Spinal cord (tissue), 10 donors: ENCODE measurements around the gene RIPOR3. TPM values are rescaled to one million over a fixed set of nuclear protein-coding genes. Genes with fewer than 3 reads are reported as not detected.

Experiments
- DNase-seq, 6 donors: peaks; one replicate each; pipeline versions ENCODE4 v3.0.0 to v3.0.0-alpha.2; 2013 to 2015; ENCODE audit warnings: low spot score in 6 of 6, low read depth in 4 of 6
- H3K27ac ChIP-seq: one replicate; pipeline ENCODE4 v1.5.1; 2013; ENCODE audit warnings: low read depth, low read length, control low read depth
- H3K27me3 ChIP-seq: one replicate; pipeline ENCODE4 v1.6.1; 2013; ENCODE audit warnings: low read length; ENCODE audit not compliant: control insufficient read depth, insufficient read depth
- H3K36me3 ChIP-seq: one replicate; pipeline ENCODE4 v1.6.1; 2013; ENCODE audit warnings: low read length; ENCODE audit not compliant: control insufficient read depth, insufficient read depth
- H3K4me1 ChIP-seq: one replicate; pipeline ENCODE4 v1.6.1; 2013; ENCODE audit warnings: low read length; ENCODE audit not compliant: control insufficient read depth, insufficient read depth
- H3K4me3 ChIP-seq: one replicate; pipeline ENCODE4 v1.5.1; 2013; ENCODE audit warnings: low read depth, low read length, control low read depth
- H3K9me3 ChIP-seq: one replicate; pipeline ENCODE4 v1.6.1; 2013; ENCODE audit warnings: low read length; ENCODE audit not compliant: control insufficient read depth, insufficient read depth
- WGBS: methylation state at CpG from one replicate; pipeline ENCODE4 v1.1.5; 2013; ENCODE audit warnings: missing lambda C conversion rate; ENCODE audit not compliant: insufficient coverage; 5-methylcytosine and 5-hydroxymethylcytosine counted together
- polyA plus RNA-seq, 2 donors: library from polyadenylated mRNA; unstranded; fragments of 120-200 nt; gene quantifications; one replicate each; pipeline ENCODE4 v1.2.1, GENCODE V29; 2013; ENCODE audit not compliant: insufficient read length in 2 of 2
- total RNA-seq, 2 donors: library from RNA; depleted of rRNA in 1 of 2; stranded (reverse); fragments of 120-200 nt in 1 of 2; fragments of >200 nt in 1 of 2; gene quantifications; one replicate each; pipeline versions ENCODE4 v1.2.3 to v1.2.4, GENCODE V29; 2013 to 2014
- donor health status: healthy.

RIPOR3 gene
- total and polyA plus RNA-seq, 4 donors, result 2.7 to 9.3 (median 7.0) TPM

DNA sequence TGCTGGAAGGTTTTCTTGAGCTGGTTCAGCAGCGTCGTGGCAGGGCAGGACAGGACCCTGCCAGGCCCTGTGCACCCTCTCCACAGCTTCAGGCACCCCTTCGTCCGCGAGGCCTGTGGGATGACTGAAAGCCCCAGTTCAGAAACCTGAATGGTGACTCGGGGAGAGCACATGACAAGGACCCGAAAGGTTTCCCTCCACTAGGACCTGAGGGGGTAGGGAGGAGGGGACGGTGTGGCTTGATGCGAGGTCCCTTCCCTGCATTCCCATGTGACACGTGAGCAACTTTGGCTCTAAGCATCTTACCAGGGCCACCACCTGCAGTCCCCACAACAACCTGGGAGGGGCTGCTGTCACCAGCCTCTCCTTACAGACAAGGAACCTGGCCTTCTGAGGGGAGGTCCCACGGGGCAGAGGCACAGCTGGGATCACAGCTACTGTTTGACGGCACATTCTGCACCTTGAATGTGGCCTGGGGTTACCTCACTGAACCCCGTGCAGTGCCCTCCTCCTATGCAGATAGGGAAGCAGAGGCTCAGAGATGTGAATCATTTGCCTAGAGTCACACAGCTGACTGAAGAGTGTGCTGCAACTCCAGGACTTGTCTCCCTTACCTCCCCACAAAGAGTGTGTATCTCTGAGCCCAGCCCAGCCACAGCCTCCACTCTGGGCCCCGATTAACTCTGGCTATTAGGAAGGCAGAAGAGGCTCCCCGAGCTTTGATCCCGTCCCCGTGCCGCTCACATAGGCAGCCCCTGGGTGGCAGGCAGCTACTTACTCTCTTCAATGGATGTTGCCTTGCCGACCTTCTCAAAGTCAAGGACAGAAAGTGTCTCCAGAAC, 96.5 kb downstream of the RIPOR3 start:
- Histone ChIP-seq H3K27me3 (peaks cover 4% of the 10 kb centered on the region), H3K4me3 (no peak overlapping the region), H3K36me3 (peaks cover 28% of the 10 kb centered on the region), H3K4me1 (peaks cover 18% of the 10 kb centered on the region), H3K27ac (no peak overlapping the region), H3K9me3 (no peaks in the 10 kb centered on the region)
- DNase-seq, result no peak
- WGBS, result 48% methylated on average over 14 of the region's 19 CpGs

DNA sequence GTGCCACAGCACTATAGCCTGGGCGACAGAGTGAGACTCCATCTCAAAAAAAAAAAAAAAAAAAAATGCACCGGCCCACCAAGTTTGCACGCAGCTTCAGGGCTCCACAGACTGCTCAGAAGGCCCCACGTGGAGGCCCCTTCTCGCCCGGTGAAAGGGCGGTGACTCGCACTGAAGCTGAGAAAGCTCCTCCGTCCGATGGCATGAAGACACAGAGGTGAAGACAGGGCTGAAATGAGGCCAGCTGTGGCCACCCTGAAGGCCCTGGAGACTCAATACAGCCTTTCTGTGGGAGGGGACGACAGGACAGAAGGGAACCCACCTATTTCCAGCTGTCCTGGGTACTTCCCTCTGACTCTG, 97.1 kb downstream of the RIPOR3 start:
- peaks cover 18% of the 10 kb centered on the region for H3K4me1 ChIP-seq
- H3K4me3 ChIP-seq, result no peak overlapping the region
- H3K27me3 ChIP-seq, result peaks cover 4% of the 10 kb centered on the region
- WGBS, result 69% methylated on average over 10 of the region's 11 CpGs
- no peak for DNase-seq
- no peak overlapping the region for H3K27ac ChIP-seq
- peaks cover 32% of the 10 kb centered on the region for H3K36me3 ChIP-seq
- no peaks in the 10 kb centered on the region for H3K9me3 ChIP-seq

DNA sequence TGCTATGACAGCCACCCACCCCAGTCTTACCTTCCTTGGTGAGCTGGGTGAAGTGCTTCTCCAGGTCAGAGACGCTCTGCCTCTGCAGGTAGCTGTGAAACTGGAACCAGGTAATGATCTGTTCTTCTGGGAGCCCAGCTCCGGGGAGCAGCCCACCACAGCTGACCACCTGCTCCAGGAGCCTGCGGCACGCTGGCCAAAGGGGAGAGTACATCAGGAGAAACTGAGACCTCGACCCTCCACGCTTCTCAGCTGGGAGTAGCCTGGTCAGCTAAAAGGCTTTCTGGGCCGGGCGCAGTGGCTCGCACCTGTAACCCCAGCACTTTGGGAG, 98.4 kb downstream of the RIPOR3 start:
- Histone ChIP-seq H3K9me3 (no peaks in the 10 kb centered on the region), H3K27me3 (peaks cover 4% of the 10 kb centered on the region), H3K4me1 (peaks cover 18% of the 10 kb centered on the region), H3K36me3 (peaks cover 35% of the 10 kb centered on the region), H3K4me3 (no peak overlapping the region), H3K27ac (no peak overlapping the region)
- no peak for DNase-seq
- WGBS, result 100% methylated on average over 4 of the region's 9 CpGs

DNA sequence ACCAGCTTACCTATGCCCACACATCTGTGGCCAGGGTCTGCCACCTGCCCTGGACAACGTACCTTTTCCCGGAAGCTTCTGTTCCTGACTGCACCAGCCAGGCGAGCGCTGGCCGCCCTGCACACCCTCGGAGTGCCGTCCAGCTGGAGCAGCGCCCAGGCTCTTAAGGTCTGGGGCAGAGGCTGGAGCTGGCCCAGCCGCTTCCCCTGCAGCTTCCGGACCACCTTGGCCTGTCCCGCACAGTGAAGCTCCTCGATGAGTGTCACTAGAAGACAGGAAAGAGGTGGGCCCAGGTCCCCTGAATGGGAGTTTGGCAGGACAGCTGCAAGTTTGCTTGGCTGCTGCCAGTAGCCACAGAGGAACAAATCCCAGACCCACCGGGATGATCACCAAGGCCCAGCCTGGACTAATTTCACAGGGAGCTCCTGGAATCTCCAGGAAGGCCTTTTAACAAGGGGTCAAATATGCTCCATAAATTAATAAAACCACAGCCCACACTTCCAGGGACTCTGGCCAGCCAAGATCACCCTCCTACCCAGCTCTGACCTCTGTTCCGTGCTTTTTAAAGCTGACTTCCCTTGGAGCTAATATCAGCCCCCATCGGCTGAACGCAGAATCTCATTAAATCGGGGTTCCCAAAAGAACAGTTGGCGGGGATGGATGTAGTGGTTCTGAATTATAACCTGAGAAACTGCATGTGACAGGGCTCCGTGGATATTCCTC, 98.9 kb downstream of the RIPOR3 start:
- Histone ChIP-seq H3K4me1 (peaks cover 18% of the 10 kb centered on the region), H3K27ac (no peak overlapping the region), H3K27me3 (peaks cover 4% of the 10 kb centered on the region), H3K4me3 (no peak overlapping the region), H3K9me3 (no peaks in the 10 kb centered on the region), H3K36me3 (peaks cover 38% of the 10 kb centered on the region)
- WGBS, result 55% methylated on average over 18 of the region's 19 CpGs
- DNase-seq, result peak in 1 of 6 donors; percentile 35

DNA sequence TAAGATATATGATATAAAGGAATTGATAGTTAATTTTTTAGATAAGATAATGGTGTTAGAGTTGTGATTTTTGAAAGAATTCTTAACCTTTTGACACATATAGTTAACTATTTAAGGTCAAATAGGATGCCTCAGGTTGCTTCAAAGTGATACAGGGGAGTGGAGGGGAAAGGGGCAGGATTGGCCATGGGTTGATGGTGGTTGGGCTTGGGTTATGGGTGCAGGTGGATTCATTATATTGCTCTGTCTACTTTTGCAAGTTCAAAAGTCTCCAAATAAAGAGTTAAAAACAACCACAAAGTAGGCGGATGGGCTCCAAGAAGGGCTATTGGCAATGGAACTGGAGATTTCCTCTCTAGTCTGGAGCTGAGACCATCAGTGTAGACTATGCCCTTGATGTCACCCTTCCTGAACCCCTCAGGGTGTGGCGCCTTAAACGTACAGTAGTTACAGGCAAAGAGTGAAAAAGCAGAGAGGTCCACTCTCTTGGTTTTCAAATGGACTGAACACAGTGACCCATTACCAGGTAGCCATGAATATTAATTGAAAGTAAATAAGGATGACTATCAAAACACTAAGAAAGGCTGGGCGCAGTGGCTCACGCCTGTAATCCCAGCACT, 100.0 kb downstream of the RIPOR3 start:
- H3K36me3 ChIP-seq, result peaks cover 47% of the 10 kb centered on the region
- no peak overlapping the region for H3K27ac ChIP-seq
- H3K4me3 ChIP-seq, result no peak overlapping the region
- no peak for DNase-seq
- H3K27me3 ChIP-seq, result peaks cover 4% of the 10 kb centered on the region
- WGBS, result no CpG with 5 or more reads among the region's 5 CpGs
- no peaks in the 10 kb centered on the region for H3K9me3 ChIP-seq
- H3K4me1 ChIP-seq, result peaks cover 18% of the 10 kb centered on the region

DNA sequence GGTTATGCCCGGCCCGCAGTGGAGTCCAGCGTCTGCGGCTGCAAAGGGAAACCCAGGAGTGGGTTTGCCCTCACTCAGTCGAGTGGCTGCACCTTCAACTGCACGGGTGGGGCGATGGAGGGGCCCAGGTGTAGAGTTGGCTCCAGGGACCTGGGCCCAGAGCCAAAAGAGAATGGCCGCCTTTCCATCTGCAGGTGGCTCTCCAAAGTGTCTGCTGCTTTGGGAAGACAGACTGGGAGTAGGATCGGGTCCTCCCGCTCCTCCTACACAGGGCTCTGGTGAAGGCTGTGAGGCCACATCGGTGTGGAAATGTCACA, 101.0 kb downstream of the RIPOR3 start:
- Histone ChIP-seq H3K4me3 (no peak overlapping the region), H3K4me1 (peaks cover 14% of the 10 kb centered on the region), H3K27me3 (no peaks in the 10 kb centered on the region), H3K27ac (no peak overlapping the region), H3K36me3 (peaks cover 51% of the 10 kb centered on the region), H3K9me3 (no peaks in the 10 kb centered on the region)
- DNase-seq, result no peak
- WGBS, result 97% methylated on average over 9 of the region's 11 CpGs

GRCh38 chr20:50589548-50590347, 101.6 kb downstream of the RIPOR3 start:
- 90% methylated on average over 15 of the region's 20 CpGs for WGBS
- Histone ChIP-seq H3K27ac (no peak overlapping the region), H3K9me3 (no peaks in the 10 kb centered on the region), H3K36me3 (peaks cover 51% of the 10 kb centered on the region), H3K4me3 (no peak overlapping the region), H3K4me1 (peaks cover 14% of the 10 kb centered on the region), H3K27me3 (no peaks in the 10 kb centered on the region)
- DNase-seq, result no peak

- H3K9me3 ChIP-seq, result no peaks in the 10 kb centered on the region
- 74% methylated on average over 9 of the region's 12 CpGs for WGBS
- peaks cover 14% of the 10 kb centered on the region for H3K4me1 ChIP-seq
- H3K27me3 ChIP-seq, result no peaks in the 10 kb centered on the region
- H3K36me3 ChIP-seq, result peaks cover 54% of the 10 kb centered on the region
- DNase-seq, result peak in 2 of 6 donors; percentile 41 to 57
- H3K27ac ChIP-seq, result no peak overlapping the region
- H3K4me3 ChIP-seq, result no peak overlapping the region
Observed at GRCh38 chr20:50588034-50588736, 103.2 kb downstream of the RIPOR3 start.
